ENCODE measurements around the gene SH3PXD2A.

The SH3PXD2A gene

DNA sequence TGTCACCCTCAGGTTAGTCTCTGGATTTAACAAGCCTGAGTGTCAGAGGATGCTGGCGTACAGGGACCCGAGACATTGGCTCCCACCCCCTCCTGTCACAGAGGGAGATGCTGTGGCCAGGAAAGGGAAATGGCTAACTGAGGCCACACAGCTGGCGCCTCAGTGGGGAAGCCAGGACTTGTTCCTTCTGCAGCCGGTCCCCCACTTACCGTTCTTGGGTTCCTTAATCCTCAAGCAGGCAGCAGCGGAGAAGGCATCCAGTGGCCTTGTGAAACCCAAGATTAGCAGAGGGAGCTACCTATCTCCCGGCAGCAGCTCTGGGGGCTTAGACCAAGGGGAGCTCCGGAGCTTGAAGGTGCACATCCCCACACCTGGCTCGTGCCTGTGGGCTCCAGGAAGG lies 296.5 kb downstream of the SH3PXD2A start:
- DNase-seq (ENCODE audit: low read depth) = no peak

DNA sequence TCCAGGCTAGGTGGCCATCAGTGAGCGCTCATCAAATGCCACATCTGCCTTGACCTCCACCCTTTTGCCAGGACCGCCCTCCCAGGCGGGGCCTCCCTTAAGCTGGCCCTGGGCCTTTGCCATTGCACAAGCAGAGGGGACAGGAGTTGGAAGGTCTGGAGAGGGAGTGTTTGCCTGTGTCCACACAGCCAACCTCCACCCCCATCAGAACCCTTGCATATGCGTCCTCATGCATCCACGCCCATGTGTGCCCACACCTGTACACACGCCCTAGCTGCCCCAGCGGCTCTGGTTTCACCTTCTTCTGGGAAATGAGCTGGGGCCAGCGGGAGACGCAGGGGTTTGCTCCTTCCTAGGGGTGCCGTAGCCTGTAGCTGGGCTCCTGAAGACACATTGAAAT lies 297.9 kb downstream of the SH3PXD2A start:
- DNase-seq (ENCODE audit: low read depth) = no peak

DNA sequence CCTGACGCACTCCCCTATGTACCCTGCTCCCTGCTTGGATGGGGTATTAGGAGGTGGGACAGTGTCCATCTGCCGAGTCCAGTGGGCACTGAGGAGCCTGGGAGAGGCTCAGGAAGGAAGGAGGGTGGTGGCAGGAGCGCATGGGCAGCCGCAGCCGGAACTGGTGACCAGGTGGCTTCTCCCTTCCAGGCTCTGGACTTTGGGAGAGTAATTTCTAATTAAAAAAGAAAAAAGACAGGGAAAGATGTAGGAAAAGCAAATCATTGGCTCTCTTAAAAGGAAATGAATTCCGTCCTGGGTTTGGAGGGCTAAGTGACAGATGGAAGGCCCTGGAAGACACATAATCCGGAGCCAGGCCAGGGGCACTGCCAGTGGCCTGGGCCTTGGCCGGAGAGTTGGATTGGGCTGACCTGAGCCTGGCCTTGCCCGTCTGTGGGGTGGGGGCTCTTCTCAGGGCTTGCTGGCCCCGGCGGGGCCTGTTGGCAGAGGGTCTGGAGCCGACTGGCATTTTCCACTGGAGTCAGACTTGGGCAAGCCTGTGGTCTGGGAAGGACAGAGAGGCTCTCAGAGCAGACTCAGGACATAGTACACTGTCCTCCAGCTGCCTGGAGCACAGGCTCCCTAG lies 298.9 kb downstream of the SH3PXD2A start:
- DNase-seq (ENCODE audit: low read depth) = no peak

DNA sequence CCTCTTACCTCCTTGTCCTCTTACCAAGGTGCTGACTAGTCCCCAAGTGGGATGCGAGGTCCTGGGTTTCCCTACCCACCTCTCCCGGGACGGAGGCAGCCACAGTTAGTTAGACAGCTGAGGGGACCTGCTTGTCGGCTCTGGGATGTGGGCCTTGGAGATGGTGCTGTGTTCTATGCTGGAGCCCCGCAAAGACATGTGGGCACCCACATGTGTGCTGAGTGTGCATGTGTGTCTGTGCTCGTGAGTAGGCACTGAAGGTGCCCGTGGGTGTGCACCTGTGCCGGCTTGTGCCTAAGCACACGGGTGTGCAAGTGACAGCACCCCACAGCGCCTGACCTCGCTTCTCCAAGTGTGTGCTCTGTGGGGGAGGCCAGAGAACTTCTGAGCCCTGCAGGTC lies 299.7 kb downstream of the SH3PXD2A start:
- DNase-seq (ENCODE audit: low read depth) = no peak

DNA sequence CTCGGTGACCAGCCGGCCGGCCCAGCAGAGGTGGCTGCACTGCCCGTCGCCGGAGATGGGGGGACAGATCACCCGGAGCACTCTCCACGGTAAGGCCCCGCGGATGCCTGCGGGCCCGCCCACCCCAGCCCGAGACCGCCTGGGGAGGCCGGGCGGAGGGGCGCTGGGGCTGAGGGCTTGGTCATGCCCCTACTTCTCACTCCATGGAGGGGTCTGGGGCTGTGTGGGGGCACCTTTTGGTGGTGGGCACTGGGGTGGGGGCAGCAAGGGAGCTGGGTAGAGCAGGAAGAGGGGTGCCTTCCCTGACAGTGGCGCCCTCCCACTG lies 300.1 kb downstream of the SH3PXD2A start:
- DNase-seq (ENCODE audit: low read depth) = no peak

DNA sequence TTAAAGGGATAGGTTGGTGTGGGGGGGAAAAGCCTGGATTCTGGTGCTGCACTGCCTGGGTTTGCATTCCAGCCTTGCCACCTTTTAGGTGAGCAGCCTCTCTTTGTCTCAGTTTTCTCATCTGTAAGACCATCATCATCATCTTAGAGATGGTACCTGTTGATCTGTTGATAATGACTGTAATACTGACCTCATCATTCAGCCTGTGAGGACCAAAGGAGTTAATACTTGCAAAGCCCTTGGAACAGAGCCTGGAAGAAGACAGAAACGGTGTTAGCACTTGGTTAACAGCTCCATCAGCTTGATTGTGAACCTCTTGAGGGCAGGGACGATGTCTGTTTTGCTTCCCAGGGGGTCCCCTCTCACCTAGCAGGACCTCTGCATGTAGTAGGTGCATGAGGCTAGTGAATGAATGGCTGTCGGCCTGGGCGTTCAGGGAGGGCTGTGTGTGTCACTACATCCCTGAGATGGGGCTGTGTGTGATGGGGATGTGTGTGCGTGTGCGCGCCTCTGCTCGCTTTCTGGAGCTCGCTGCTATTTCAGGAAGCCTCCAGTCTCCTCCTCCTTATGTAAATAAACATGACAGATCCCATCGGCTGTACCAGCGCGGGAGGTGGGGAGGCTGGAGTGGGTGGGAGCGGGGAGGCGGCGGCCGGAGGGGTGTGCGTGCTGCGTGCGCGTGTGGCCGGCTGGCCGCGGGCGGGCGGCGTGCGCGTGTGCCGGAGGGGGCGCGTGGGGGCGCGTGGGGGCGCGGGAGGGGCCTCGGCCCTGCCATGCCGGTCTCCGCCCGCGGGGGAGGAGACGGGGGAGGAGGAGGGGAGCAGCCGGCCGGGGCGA lies 300.7 kb downstream of the SH3PXD2A start:
- peak; percentile 53 for DNase-seq (ENCODE audit: low read depth)

DNA sequence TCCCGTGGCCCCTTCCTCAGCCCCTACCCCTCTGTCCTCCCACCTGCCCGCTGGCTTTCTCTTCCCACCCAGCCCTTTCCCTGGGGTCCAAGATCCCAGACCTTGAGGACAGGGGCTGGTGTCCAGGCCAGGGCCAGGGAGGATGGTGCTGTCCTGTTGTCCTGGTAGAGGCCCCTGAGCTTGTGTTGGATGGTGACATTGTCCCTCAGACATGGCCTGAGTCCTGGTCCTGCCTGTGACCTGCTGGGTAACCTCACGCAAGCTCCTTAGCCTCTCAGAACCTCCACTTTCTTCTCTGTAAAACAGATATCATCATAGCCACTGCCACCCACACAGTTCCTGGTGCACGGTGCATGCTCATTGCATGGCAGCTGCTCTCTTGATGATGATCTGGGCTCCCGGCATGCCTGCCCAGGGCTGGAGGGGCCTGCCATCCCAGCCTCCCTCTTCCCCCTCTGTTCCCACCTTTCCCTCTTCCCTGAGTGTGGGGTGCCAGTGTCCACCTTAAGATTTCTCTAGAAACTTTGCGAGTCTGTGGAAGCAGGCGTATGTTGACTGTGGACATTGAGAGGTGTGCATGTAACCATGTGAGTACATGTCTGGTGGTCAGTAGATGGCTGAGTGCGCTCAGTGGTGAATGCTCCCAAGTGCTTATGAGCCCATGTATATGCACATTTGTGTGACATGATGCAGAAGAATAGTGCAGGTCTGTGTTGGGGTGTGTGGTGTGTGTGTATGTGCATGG lies 301.5 kb downstream of the SH3PXD2A start:
- DNase-seq (ENCODE audit: low read depth) = no peak

DNA sequence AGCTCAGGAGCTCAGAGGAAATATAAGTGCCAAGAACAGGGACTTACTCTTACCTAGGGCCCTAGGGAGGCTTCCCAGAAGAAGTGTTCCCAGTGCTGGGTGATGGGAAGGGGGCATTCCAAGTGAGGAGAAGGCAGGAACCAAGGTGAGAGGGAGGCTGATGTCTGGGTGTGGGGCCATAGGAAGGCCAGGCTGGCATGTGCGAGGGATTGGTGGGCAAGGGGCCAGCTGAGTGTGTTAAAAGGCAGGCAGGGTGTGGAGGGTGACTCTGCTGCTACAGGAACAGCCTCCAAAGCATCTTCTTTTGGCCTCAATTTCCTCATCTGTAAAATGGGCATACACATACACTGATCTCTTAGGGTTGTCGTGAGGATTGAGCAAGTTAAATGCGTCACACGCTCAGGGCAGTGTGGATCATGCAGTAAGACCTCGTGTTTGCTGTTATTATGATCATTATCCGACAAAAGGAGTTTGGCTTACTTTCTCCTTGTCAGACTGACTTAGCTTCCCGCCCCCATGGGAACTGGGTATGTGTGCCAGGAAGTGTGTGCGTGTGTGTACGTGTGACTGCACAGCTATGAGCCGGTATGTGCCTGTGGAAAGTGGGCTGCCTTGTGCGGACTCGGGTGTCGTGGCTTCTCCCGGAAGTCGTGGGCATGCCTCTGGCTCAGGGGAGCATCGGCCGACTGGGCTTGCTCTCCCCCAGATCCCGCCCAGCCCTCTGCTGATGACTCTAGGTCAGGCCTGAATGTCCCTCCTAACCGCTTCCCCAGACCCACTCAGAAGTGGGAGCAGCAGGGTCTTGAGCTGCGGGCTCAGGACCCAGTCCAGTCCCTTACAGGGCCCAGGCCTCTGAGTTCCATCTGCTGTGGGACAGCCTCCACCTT lies 302.3 kb downstream of the SH3PXD2A start:
- DNase-seq (ENCODE audit: low read depth) = no peak

DNA sequence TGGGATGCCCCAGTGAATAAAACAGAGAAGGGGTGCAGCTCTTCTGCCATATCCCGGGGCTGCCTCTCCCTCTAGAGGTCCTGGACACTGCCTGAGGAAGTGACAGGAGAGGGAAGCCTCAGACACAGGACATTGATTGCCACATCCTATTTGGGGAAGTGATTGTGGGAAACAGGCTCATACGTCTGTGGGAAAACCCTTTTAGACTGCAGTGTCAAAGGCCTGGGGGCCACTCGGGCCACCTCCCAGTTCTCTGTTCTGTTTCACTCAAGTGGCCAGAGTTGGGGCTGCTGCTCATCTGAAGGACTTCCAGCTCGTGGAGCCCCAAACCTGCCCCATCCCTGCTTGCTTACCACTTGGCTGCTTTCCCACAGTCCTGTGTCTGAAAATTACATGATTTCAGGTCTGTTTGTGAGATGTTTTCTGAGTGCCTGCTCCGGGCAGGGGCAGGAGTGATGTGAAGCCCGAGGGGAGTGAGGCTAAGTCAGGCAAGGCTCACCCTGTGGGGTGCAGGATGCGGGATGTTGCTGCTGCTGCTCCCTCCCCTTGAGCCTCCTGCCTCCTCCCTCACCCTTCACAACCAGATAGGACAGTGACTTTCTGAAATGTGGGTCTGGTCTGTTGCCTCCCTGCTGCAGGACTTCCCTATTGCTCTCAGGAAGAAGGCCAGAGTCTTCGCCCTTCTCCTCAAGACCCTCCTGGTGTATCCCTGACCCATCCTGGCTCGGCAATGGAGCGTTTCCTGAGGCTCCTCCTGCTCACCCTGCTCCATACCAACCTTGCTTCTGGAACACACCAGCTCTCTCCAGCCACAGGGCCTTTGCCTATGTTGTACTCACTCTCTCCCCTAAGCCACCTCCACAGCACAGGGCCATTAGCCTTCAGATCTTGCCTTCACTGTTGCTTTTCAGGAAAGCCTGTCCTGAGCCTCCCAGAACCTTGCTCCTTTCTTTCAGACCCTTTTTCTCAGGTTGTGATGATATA lies 303.5 kb downstream of the SH3PXD2A start:
- DNase-seq (ENCODE audit: low read depth) = no peak

DNA sequence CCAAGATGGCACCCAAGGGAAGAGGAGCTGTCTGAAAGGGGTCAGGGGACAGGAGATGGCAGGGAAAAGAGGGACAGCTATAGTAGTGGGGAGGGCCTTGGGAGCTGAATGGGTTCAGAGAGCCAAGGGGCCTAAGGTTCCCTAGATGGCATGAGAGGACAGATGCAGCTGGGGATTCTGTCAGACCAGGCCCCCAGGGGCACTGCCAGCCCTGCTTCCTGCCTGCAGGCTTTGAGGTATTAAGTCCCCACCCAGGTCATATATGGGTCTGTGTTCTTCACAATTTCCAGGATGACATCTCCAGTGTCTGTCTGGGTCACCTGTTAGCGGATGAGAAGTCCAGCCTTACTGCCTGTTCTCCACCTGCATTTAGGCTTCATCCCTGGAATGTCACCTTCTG lies 305.1 kb downstream of the SH3PXD2A start:
- DNase-seq (ENCODE audit: low read depth) = no peak

DNA sequence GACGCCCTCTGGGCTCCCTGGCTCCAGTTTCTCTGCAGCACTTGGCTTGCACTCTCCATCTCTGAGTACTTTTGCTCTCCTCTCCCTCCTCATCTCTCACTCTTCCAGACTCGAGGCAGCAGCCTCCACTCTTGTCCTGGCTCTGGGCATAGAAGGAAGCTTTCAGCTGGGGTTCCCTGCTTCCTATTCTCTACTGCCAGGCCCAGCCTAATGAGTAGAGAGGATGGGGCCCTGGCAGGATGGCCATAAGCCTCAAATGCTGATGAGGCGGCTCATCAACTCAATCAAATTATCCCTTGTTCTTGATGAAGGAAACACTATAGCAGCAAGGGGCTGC lies 306.1 kb downstream of the SH3PXD2A start:
- no peak for DNase-seq (ENCODE audit: low read depth)

DNA sequence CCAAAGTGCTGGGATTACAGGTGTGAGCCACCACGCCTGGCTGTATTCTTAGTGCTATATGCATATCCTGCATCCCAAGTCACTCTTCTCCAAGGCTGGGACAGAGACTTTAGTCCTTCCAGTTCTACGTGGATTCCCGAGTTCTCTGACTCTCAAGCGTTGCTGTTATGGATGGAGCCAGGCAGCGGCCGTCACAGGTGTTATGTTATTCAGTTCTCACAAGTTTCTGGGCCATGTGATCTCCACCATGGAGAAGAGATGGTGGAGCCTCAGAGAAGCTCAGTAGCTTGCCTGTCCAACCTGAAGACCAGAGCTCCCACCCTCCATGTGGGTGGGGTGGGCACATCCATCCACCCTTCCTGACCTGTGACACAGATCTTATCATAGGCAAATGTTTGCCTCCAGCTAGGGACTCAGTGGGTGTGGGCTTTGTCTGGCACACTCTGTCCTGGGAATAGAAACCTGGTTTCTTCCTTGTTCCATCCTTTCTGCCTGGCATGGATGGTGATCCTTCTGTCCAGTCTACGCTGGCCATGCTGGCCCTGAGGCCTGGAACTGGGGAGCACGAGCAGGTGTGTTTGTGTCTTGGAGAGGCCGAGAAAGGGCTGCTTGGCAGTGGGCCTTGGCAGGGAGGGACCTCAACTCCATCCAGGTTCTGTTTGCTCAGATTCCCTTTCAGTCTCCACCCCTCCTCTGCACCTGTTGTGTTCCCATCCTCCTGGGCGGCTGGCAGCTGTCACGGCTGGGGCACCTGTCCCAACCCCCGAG lies 306.6 kb downstream of the SH3PXD2A start:
- no peak for DNase-seq (ENCODE audit: low read depth)

DNA sequence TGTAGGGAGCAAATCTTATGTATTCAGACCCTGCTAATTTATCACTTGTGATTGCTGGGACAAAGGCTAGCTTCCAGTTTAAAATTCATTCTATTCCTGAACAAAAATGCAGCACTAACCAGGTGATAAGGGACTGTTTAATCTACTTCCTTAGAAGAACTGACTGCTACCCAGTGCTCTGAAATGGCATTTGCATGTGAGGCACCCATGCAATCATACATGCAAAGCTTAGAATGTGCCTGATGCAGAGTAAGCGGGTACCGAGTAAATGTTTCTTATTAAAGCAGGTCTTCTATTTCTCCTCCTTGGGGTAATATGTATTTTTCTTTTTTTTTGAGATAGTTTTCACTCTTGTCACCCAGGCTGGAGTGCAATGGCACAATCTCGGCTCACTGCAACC lies 307.4 kb downstream of the SH3PXD2A start:
- no peak for DNase-seq (ENCODE audit: low read depth)

DNA sequence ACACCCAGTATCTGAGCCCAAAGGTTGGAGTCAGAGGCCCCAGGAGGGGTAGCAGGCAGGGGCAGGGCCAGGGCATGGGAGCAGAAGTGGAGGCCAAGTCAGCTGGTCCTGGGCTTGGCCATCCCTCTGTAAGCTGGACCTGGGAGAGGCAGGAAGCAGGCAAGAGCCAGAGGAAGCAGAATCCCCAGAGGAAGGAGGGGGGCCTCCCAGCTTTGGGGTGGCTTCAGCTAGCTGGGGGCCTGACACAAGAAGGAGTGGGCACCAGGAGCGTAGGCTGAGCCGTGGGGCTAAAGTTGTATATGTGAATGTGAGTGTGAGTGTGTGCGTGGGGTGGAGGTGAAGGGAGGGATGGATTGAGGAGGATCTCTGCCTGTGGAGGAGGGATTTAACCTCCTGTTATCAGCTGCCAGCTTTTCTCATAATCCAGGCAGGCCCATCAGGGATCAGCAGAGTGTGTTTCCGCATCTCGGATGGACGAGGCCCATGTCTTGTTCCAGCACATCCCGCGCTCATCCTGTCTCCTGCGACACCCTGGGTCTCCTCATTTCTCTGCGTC lies 307.9 kb downstream of the SH3PXD2A start:
- DNase-seq (ENCODE audit: low read depth) = peak; percentile 61

DNA sequence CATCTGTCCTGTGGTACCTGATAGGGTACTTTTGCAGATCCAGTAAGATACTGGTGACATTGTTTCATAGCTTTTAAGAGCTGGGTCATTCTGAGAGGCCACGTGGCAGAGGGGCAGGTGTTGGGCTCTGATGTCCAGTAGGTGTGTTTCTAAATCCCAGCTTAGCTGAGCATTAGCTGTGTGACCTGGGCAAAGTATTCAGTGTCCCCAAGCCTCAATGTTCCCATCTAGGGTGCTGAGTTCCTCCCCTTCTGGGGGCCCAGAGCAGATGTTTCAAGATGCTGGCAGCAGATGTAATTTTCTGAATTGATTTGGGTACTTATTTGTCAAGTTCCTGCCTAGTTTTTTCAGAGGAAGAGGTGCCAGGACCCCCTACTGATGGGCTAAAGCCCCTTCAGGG lies 309.0 kb downstream of the SH3PXD2A start:
- DNase-seq (ENCODE audit: low read depth) = no peak

DNA sequence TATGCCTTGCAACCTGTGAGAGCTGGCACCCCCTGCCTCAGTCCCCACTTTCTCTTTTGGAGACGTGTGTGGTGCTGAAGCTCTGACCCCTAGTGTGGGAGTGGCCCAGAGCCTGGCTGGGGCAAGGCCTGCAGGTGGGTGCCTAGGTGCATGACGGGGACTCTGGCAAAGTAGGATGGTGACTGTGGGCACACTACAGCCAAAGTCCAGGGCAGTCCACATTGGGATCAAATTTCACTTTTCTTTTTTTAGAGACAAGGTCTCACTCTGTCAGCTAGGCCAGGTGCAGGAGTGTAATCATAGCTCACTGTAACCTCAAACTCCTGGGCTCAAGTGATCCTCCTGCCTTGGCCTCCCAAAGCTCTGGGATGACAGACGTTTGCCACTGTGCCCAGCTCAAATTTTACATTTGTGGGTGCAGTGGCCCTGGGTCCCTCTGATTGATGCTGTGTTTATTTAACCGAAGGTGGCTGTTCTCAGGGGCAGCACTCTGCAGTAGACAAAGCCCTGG lies 309.6 kb downstream of the SH3PXD2A start:
- no peak for DNase-seq (ENCODE audit: low read depth)

DNA sequence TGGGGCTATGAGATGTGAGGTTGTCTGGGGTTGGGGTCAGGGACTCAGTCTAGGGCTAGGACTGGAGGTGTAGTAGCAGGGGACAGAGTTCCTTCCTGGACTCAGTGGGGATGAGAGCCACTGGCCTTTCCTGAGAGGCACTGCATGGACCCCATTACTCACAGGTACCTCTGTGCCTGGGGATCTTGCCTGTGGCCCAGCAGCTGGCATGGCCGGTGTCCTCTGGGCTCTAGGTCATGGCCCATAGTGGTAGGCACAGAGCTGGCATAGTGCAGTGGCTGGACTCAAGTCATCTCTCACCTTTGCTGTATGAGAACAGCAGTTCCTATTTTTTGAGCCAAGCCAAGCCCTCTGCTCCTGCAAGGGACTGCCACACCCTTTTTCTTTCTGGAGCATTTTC lies 310.0 kb downstream of the SH3PXD2A start:
- DNase-seq (ENCODE audit: low read depth) = no peak

DNA sequence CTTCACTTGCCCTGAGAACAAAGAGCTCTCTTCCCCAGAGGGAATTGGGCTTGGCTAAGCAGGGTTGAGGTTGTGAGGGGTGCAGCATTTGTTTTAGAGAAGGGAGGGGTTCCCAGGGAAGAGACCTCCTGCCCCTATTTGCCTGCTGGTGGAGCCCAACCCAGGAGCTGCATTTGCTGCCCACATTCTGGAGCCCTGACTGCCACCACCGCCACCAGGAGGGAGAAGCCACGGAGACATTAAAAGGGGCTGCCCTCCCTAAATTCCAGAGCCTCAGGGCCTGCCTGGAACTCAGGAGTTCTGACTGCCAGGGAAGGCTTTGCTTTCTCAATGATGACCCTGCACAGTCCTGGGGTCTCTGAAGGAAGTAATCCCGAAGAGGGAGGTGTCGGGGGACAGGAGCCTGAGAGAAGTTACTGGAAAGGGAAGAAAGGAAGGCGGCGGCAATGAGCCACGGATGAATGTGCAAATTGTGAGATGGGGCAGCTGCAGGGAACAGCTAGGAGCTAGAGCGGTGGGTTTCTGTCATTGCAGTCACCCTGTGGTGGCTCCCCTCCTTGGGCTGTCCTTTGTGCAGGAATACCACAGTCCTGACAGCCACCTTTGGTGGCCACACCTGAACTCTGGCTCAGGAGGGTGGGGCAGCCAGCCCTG lies 310.6 kb downstream of the SH3PXD2A start:
- DNase-seq (ENCODE audit: low read depth) = no peak
